H9 (cell line): ENCODE data around the gene CLPSL1. TPM values are rescaled to one million over a fixed set of nuclear protein-coding genes. Genes with fewer than 3 reads are reported as not detected.

Source experiments
- DNase-seq: peaks from one replicate; pipeline ENCODE4 v3.0.0-alpha.2; 2017
- H2AFZ ChIP-seq: one replicate; pipeline ENCODE4 v1.6.1; 2013; ENCODE audit warnings: mild to moderate bottlenecking, low read length, control low read depth, moderate library complexity
- H2AK5ac ChIP-seq: 2 replicates; pipeline ENCODE4 v1.6.1; 2013; ENCODE audit warnings: low read length, control low read depth, mixed read lengths; ENCODE audit not compliant: insufficient read length
- H2BK120ac ChIP-seq: one replicate; pipeline ENCODE4 v1.6.1; 2013; ENCODE audit warnings: low read depth, mild to moderate bottlenecking, low read length, control low read depth, inconsistent platforms; ENCODE audit not compliant: poor library complexity, severe bottlenecking
- H2BK12ac ChIP-seq: 2 replicates; pipeline ENCODE4 v1.6.1; 2013; ENCODE audit warnings: low read length, control low read depth, mixed read lengths, low read depth; ENCODE audit not compliant: insufficient read length
- H2BK15ac ChIP-seq: 2 replicates; pipeline ENCODE4 v1.6.1; 2013; ENCODE audit warnings: low read depth, low read length, control low read depth
- H2BK20ac ChIP-seq: one replicate; pipeline ENCODE4 v1.6.1; 2013; ENCODE audit warnings: low read depth, mild to moderate bottlenecking, low read length, control low read depth, inconsistent platforms; ENCODE audit not compliant: poor library complexity, severe bottlenecking
- H2BK5ac ChIP-seq: 2 replicates; pipeline ENCODE4 v1.6.1; 2013; ENCODE audit warnings: low read length, control low read depth, mixed read lengths; ENCODE audit not compliant: insufficient read length
- H3K14ac ChIP-seq: 2 replicates; pipeline ENCODE4 v1.6.1; 2013; ENCODE audit warnings: low read length, control low read depth; ENCODE audit not compliant: insufficient read depth
- H3K18ac ChIP-seq: 2 replicates; pipeline ENCODE4 v1.6.1; 2013; ENCODE audit warnings: low read depth, mild to moderate bottlenecking, mixed read lengths, low read length, control low read depth; ENCODE audit not compliant: insufficient read length
- H3K23ac ChIP-seq: 2 replicates; pipeline ENCODE4 v1.6.1; 2013; ENCODE audit warnings: low read length, control low read depth, mixed read lengths, low read depth; ENCODE audit not compliant: insufficient read length
- H3K23me2 ChIP-seq: 2 replicates; pipeline ENCODE4 v1.6.1; 2013; ENCODE audit warnings: low read depth, mild to moderate bottlenecking, mixed read lengths, low read length, control low read depth; ENCODE audit not compliant: insufficient read length, poor library complexity, severe bottlenecking
- H3K27ac ChIP-seq: 2 replicates; pipeline ENCODE4 v1.5.1; 2013; ENCODE audit warnings: low read length, control low read depth, mixed read lengths, low read depth; ENCODE audit not compliant: insufficient read length
- H3K27me3 ChIP-seq: 2 replicates; pipeline ENCODE4 v1.6.1; 2013; ENCODE audit warnings: low read length, control low read depth, inconsistent platforms; ENCODE audit not compliant: insufficient read depth
- H3K4ac ChIP-seq: 2 replicates; pipeline ENCODE4 v1.6.1; 2013; ENCODE audit warnings: low read depth, mild to moderate bottlenecking, control low read depth, inconsistent platforms, low read length, moderate library complexity
- H3K4me1 ChIP-seq: 2 replicates; pipeline ENCODE4 v1.6.1; 2013; ENCODE audit warnings: low read length, control low read depth, inconsistent platforms; ENCODE audit not compliant: insufficient read depth
- H3K4me2 ChIP-seq: 2 replicates; pipeline ENCODE4 v1.6.1; 2013; ENCODE audit warnings: low read length, control low read depth, mixed read lengths; ENCODE audit not compliant: insufficient read length, insufficient read depth
- H3K56ac ChIP-seq: 2 replicates; pipeline ENCODE4 v1.6.1; 2013; ENCODE audit warnings: low read depth, mild to moderate bottlenecking, mixed read lengths, low read length, control low read depth; ENCODE audit not compliant: insufficient read length
- H3K79me1 ChIP-seq: 2 replicates; pipeline ENCODE4 v1.6.1; 2013; ENCODE audit warnings: low read depth, mild to moderate bottlenecking, moderate library complexity, low read length, control low read depth, inconsistent platforms; ENCODE audit not compliant: insufficient read depth, poor library complexity, severe bottlenecking
- H3K79me2 ChIP-seq: 2 replicates; pipeline ENCODE4 v1.6.1; 2013; ENCODE audit warnings: low read length, control low read depth, inconsistent platforms; ENCODE audit not compliant: insufficient read depth
- H3K9ac ChIP-seq: 2 replicates; pipeline ENCODE4 v1.6.1; 2013; ENCODE audit warnings: low read length, control low read depth, mixed read lengths; ENCODE audit not compliant: insufficient read length; ENCODE audit errors: extremely low read depth
- H3K9me3 ChIP-seq: one replicate; pipeline ENCODE4 v1.6.1; 2013; ENCODE audit warnings: low read depth, low read length, inconsistent platforms; ENCODE audit not compliant: control insufficient read depth
- H3T11ph ChIP-seq: one replicate; pipeline ENCODE4 v1.6.1; 2013; ENCODE audit warnings: mild to moderate bottlenecking, low read length, control low read depth, inconsistent platforms
- H4K20me1 ChIP-seq: one replicate; pipeline ENCODE4 v1.6.1; 2013; ENCODE audit not compliant: control insufficient read depth, insufficient read length, insufficient read depth
- H4K5ac ChIP-seq: 2 replicates; pipeline ENCODE4 v1.6.1; 2013; ENCODE audit warnings: low read depth, mild to moderate bottlenecking, mixed read lengths, low read length, control low read depth; ENCODE audit not compliant: insufficient read length
- H4K8ac ChIP-seq: replicated peaks from 2 replicates; pipeline ENCODE4 v1.6.1; 2013; ENCODE audit warnings: low read length, control low read depth, mixed read lengths, low read depth; ENCODE audit not compliant: insufficient read length
- H4K91ac ChIP-seq: 2 replicates; pipeline ENCODE4 v1.6.1; 2013; ENCODE audit warnings: low read depth, mild to moderate bottlenecking, moderate library complexity, mixed read lengths, low read length, control low read depth; ENCODE audit not compliant: insufficient read length
- H3K27ac Mint-ChIP-seq, 3 experiments: 2 replicates in 2 of 3; 3 replicates in 1 of 3; pipeline ENCODE4 v1.8.0; 2020 to 2021; ENCODE audit warnings: mixed read lengths in 3 of 3, mild to moderate bottlenecking in 1 of 3, moderate library complexity in 1 of 3
- H3K27me3 Mint-ChIP-seq: 2 replicates; pipeline ENCODE4 v1.8.0; 2021; ENCODE audit warnings: low read depth, mild to moderate bottlenecking, moderate library complexity, mixed read lengths
- H3K36me3 Mint-ChIP-seq, 3 experiments: 2 replicates in 2 of 3; 3 replicates in 1 of 3; pipeline ENCODE4 v1.8.0; 2020 to 2021; ENCODE audit warnings: low read depth in 3 of 3, mixed read lengths in 3 of 3; ENCODE audit not compliant: insufficient read depth in 1 of 3
- H3K4me1 Mint-ChIP-seq, 2 experiments: 2 replicates each; pipeline ENCODE4 v1.8.0; 2020; ENCODE audit warnings: mixed read lengths in 2 of 2
- H3K4me3 Mint-ChIP-seq, 2 experiments: 2 replicates in 1 of 2; 3 replicates in 1 of 2; pipeline ENCODE4 v1.8.0; 2020 to 2021; ENCODE audit warnings: mild to moderate bottlenecking in 2 of 2, mixed read lengths in 2 of 2, moderate library complexity in 1 of 2
- H3K9me3 Mint-ChIP-seq, 2 experiments: 2 replicates in 1 of 2; 3 replicates in 1 of 2; pipeline ENCODE4 v1.8.0; 2020; ENCODE audit warnings: mild to moderate bottlenecking in 2 of 2, mixed read lengths in 2 of 2, moderate library complexity in 1 of 2
- CTCF ChIP-seq: fragments of 200-600 bp; sonication (generic); conservative IDR thresholded peaks from 3 replicates; pipeline ENCODE4 v1.8.0; 2021; ENCODE audit warnings: antibody characterized with exemption, mild to moderate bottlenecking
- WGBS: extraction: QIAGEN DNeasy Blood & Tissue Kit; methylation state at CpG from one replicate; pipeline ENCODE4 v1.1.7; 2013; ENCODE audit warnings: missing lambda C conversion rate, low lambda C conversion rate, mixed read lengths; ENCODE audit not compliant: insufficient read length; ENCODE audit errors: extremely low coverage; 5-methylcytosine and 5-hydroxymethylcytosine counted together
- total RNA-seq: library from RNA; stranded (reverse); gene quantifications from 2 replicates; pipeline ENCODE4 v1.2.1, GENCODE V29; 2021

CLPSL1 gene
- total RNA-seq, 1 experiment from 2014 or later = not detected

DNA sequence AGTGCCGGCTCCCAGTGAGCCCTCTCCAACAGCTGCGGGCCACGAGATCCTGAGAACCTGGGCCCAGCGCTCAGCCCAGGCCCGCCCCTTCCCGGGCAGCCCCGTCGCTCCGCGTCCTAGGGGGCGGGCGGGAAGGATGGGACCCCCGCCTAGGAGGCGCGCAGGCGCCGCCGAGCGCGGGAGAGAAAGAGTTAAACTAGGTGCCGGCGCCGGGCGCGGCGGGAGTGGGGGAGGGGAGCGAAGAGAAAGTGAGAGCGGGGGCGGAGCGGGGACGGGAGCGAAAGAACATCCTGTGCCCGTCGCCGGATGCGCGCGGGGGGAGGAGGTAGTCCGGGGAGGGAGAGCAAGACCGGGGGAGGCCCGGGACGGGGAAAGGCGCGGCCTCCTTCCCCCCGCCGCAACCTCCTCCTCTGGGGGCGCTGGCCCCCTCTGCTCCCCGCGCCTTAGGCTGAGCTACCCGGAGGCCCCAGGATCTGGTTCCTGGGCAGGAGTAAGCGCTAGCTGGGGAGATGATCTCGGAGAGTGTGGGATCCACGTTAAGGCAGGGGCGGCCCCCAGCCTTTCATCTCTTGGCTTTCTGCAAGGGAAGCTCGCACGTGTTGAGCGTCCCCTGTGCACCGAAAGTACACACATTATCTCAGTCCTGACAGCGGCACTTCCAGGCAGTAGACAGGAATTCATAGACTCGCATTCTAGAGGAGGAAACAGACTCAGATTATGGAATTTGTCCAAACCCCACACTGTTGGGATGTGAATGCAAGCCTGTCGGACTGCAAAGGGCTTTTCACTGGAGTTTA lies 48.9 kb upstream of the CLPSL1 start:
- peaks cover 52 to 55% of the 10 kb centered on the region in 2 experiments for H3K4me1 Mint-ChIP-seq
- Histone ChIP-seq H4K5ac (no peak overlapping the region), H3K23me2 (peaks cover 11% of the 10 kb centered on the region), H3T11ph (no peak overlapping the region), H2BK120ac (no peak overlapping the region), H3K27me3 (no peaks in the 10 kb centered on the region), H4K8ac (no peak overlapping the region), H4K20me1 (no peaks in the 10 kb centered on the region), H3K23ac (no peak overlapping the region), H3K9ac (peak overlapping the region; percentile 22), H3K14ac (peak overlapping the region; percentile 83), H3K18ac (peak overlapping the region; percentile 92), H3K79me1 (no peaks in the 10 kb centered on the region), H2BK20ac (no peak overlapping the region), H4K91ac (no peak overlapping the region), H3K4me1 (peaks cover 12% of the 10 kb centered on the region), H2AK5ac (no peak overlapping the region), H3K27ac (peak overlapping the region; percentile 59), H3K79me2 (no peaks in the 10 kb centered on the region), H2AFZ (no peak overlapping the region), H3K9me3 (no peaks in the 10 kb centered on the region), H2BK5ac (no peak overlapping the region), H3K56ac (no peak overlapping the region), H3K4me2 (peak overlapping the region; percentile 92), H3K4ac (no peak overlapping the region; the same call in 1 of the 2 replicates), H2BK15ac (no peak overlapping the region), H2BK12ac (no peak overlapping the region)
- peak overlapping the region; percentile 96 to 97 (median 96) for H3K27ac Mint-ChIP-seq
- no peaks in the 10 kb centered on the region for H3K9me3 Mint-ChIP-seq
- no CpG with 5 or more reads among the region's 61 CpGs for WGBS
- H3K36me3 Mint-ChIP-seq = no peaks in the 10 kb centered on the region; a peak in 1 of 7 replicates
- peaks cover 13% of the 10 kb centered on the region for H3K27me3 Mint-ChIP-seq
- DNase-seq = peak; percentile 94
- TF ChIP-seq CTCF = no peak; the same call in 2 of the 3 replicates
- H3K4me3 Mint-ChIP-seq = peak overlapping the region; percentile 75 to 92
